Ishikawa (cell line): ENCODE results near the gene SLC25A15.

Source experiments
- CEBPB ChIP-seq: IDR thresholded peaks from 2 replicates; pipeline ENCODE4 v1.6.1; 2012
- CREB1 ChIP-seq: IDR thresholded peaks from 2 replicates; pipeline ENCODE4 v1.6.1; 2012; ENCODE audit warnings: low read depth
- EGR1 ChIP-seq: IDR thresholded peaks from 2 replicates; pipeline ENCODE4 v1.6.1; 2012
- EP300 ChIP-seq: IDR thresholded peaks from 2 replicates; pipeline ENCODE4 v1.6.1; 2012; ENCODE audit warnings: borderline replicate concordance
- FOXM1 ChIP-seq: IDR thresholded peaks from 2 replicates; pipeline ENCODE4 v1.6.1; 2012; ENCODE audit warnings: low read depth, borderline replicate concordance
- MAX ChIP-seq: IDR thresholded peaks from 2 replicates; pipeline ENCODE4 v1.6.1; 2012
- NFIC ChIP-seq: IDR thresholded peaks from 2 replicates; pipeline ENCODE4 v1.6.1; 2012
- RAD21 ChIP-seq: IDR thresholded peaks from 2 replicates; pipeline ENCODE4 v1.6.1; 2012; ENCODE audit warnings: low read depth
- TAF1 ChIP-seq: IDR thresholded peaks from 2 replicates; pipeline ENCODE4 v1.6.1; 2012; ENCODE audit warnings: low read depth, mild to moderate bottlenecking
- TCF12 ChIP-seq: IDR thresholded peaks from 2 replicates; pipeline ENCODE4 v1.6.1; 2012; ENCODE audit warnings: low read depth
- TEAD4 ChIP-seq: IDR thresholded peaks from 2 replicates; pipeline ENCODE4 v1.6.1; 2012
- USF1 ChIP-seq: IDR thresholded peaks from 2 replicates; pipeline ENCODE4 v1.6.1; 2012
- YY1 ChIP-seq: IDR thresholded peaks from 2 replicates; pipeline ENCODE4 v1.6.1; 2012; ENCODE audit warnings: low read depth
- ZBTB7A ChIP-seq: IDR thresholded peaks from 2 replicates; pipeline ENCODE4 v1.6.1; 2012; ENCODE audit warnings: low read depth
- TF ChIP-seq, protein P1 (sequence below): IDR thresholded peaks from 2 replicates; pipeline ENCODE4 v1.6.1; 2012; ENCODE audit warnings: low read depth, mild to moderate bottlenecking

The SLC25A15 gene

DNA sequence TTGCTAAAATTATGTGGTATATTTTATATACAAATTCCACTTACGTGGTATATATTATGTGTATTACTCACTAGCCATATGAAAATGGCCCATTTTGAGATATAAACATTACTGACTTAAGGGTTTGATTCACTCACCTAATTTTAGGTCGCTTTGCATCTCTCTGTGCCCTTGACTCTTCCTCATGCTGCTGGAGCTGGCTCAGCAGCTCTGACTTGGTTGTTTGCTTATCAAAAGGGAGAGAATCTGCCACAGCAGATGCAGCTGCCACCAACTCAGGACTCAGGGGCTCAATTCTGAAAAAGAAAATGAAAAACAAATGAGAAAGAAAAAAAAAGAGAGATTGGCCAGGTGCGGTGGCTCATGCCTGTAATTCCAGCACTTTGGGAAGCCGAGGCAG is 30.6 kb upstream of the SLC25A15 start:
- TF ChIP-seq CEBPB, result no peak
- TF ChIP-seq TAF1, result no peak
- TF ChIP-seq ZBTB7A, result no peak
- TF ChIP-seq, protein P1, sequence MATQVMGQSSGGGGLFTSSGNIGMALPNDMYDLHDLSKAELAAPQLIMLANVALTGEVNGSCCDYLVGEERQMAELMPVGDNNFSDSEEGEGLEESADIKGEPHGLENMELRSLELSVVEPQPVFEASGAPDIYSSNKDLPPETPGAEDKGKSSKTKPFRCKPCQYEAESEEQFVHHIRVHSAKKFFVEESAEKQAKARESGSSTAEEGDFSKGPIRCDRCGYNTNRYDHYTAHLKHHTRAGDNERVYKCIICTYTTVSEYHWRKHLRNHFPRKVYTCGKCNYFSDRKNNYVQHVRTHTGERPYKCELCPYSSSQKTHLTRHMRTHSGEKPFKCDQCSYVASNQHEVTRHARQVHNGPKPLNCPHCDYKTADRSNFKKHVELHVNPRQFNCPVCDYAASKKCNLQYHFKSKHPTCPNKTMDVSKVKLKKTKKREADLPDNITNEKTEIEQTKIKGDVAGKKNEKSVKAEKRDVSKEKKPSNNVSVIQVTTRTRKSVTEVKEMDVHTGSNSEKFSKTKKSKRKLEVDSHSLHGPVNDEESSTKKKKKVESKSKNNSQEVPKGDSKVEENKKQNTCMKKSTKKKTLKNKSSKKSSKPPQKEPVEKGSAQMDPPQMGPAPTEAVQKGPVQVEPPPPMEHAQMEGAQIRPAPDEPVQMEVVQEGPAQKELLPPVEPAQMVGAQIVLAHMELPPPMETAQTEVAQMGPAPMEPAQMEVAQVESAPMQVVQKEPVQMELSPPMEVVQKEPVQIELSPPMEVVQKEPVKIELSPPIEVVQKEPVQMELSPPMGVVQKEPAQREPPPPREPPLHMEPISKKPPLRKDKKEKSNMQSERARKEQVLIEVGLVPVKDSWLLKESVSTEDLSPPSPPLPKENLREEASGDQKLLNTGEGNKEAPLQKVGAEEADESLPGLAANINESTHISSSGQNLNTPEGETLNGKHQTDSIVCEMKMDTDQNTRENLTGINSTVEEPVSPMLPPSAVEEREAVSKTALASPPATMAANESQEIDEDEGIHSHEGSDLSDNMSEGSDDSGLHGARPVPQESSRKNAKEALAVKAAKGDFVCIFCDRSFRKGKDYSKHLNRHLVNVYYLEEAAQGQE, result no peak
- no peak for TF ChIP-seq RAD21
- TF ChIP-seq TCF12, result no peak
- TF ChIP-seq TEAD4, result no peak
- no peak for TF ChIP-seq FOXM1

GRCh38 chr13:40762849-40763248 is 26.6 kb upstream of the SLC25A15 start:
- no peak for TF ChIP-seq TAF1
- TF ChIP-seq EGR1, result no peak
- no peak for TF ChIP-seq USF1
- TF ChIP-seq TEAD4, result no peak
- no peak for TF ChIP-seq MAX
- no peak for TF ChIP-seq ZBTB7A
- TF ChIP-seq EP300, result no peak
- no peak for TF ChIP-seq CREB1
- no peak for TF ChIP-seq TCF12
- no peak for TF ChIP-seq YY1
- no peak for TF ChIP-seq RAD21
- TF ChIP-seq, protein P1, result no peak

- TF ChIP-seq MAX, result no peak
- TF ChIP-seq CREB1, result no peak
- TF ChIP-seq EGR1, result no peak
- TF ChIP-seq USF1, result no peak
- no peak for TF ChIP-seq RAD21
- TF ChIP-seq, protein P1, result no peak
- no peak for TF ChIP-seq NFIC
- TF ChIP-seq TAF1, result no peak
- TF ChIP-seq TCF12, result no peak
- TF ChIP-seq CEBPB, result no peak
These were observed 24.6 kb upstream of the SLC25A15 start for GRCh38 chr13:40764587-40765403.

GRCh38 chr13:40765602-40766001 is 23.8 kb upstream of the SLC25A15 start:
- TF ChIP-seq, protein P1, result no peak
- TF ChIP-seq EGR1, result no peak
- TF ChIP-seq CEBPB, result no peak
- TF ChIP-seq NFIC, result no peak
- TF ChIP-seq TAF1, result no peak
- no peak for TF ChIP-seq MAX
- no peak for TF ChIP-seq ZBTB7A
